ENCODE measurements around the gene SSNA1.

DNA sequence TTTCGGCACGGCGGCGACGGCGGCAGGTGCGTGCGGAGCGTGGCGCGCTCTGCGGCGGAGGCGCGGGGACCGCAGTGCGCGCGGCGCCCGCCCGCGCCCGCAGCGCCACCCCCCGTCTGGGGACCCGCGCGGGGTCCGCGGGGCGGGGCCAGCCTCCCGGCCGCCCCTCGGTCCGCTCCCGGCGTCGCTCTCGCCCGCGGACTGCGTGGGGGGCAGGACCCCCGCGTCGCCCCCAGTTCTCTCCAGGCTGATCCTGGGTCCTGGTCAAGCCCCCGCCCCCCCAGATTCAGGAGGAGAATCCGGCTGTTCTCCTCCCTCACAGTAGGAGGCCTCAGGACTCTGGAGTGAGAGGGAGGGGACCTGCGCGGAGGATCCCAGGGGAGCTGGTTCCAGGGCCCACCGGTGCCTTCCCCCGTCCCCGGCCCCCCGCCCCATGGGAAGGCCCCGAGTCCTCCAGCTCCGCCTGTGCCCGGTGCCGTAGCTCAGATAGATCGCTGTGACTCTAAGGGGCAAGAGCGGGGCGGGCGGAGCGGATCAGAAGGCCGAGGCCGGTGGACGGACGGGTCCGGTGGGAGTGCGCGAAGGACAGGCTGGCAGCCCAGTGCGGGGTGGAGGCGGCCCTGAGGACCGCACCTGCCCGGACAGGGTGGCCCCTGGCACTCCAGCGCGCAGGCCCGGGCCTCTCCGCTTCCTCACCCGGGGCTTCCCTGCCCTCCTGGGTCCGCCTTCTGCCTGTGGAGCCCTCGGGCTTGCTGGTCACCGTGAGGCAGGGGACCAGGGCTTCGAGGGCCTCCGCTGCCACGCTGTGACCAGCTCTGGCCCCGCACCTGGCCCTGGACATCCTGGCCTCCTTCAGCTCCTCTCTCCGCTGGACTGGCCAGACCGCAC, 34.0 kb downstream of the SSNA1 start, which contains the start of gene RNF208:
- TF ChIP-seq, protein P1, sequence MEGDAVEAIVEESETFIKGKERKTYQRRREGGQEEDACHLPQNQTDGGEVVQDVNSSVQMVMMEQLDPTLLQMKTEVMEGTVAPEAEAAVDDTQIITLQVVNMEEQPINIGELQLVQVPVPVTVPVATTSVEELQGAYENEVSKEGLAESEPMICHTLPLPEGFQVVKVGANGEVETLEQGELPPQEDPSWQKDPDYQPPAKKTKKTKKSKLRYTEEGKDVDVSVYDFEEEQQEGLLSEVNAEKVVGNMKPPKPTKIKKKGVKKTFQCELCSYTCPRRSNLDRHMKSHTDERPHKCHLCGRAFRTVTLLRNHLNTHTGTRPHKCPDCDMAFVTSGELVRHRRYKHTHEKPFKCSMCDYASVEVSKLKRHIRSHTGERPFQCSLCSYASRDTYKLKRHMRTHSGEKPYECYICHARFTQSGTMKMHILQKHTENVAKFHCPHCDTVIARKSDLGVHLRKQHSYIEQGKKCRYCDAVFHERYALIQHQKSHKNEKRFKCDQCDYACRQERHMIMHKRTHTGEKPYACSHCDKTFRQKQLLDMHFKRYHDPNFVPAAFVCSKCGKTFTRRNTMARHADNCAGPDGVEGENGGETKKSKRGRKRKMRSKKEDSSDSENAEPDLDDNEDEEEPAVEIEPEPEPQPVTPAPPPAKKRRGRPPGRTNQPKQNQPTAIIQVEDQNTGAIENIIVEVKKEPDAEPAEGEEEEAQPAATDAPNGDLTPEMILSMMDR (IDR thresholded peaks at IDR 0.05), result no peak
- TF ChIP-seq POLR2A (IDR thresholded peaks at IDR 0.05), result no peak
